Posterior vena cava (tissue), 2 donors: ENCODE results near the gene ATP6V0B. TPM values are rescaled to one million over a fixed set of nuclear protein-coding genes. Genes with fewer than 3 reads are reported as not detected.
A peak's percentile ranks its signal among the peaks of the same experiment; 100 is the strongest.

Experiments
- DNase-seq: peaks from one replicate; pipeline ENCODE4 v3.0.0-alpha.2; 2020; ENCODE audit warnings: low spot score
- intact Hi-C, 2 donors: fragments of 100-400 bp; cut with DNase I; formaldehyde crosslinking; loops; one replicate each; pipeline versions ENCODE4 v1.14.1 to v1.14.2; 2022 to 2023
- total RNA-seq, 2 donors: library from RNA; stranded (reverse); fragmentation: NEBNext Ultra II Directional; extraction: Animal tissue kit (Norgen Biotek cat#: 25700); gene quantifications; one replicate each; pipeline ENCODE4 v1.2.1, GENCODE V29; 2021
- donor health status: DM: yes; HTN: yes; CAD: no.
- donor health status: DM: yes; HTN: yes; CAD: no.

The ATP6V0B gene
- total RNA-seq, 2 donors from 2014 or later, result 69.4 to 77.4 TPM

- peak; percentile 71 for DNase-seq
- intact Hi-C loops, result no loop called here
These were observed 32.3 kb upstream of the ATP6V0B start for GRCh38 chr1:43942411-43942810.

GRCh38 chr1:43944860-43945259, 29.9 kb upstream of the ATP6V0B start:
- intact Hi-C loops, result no loop called here
- no peak for DNase-seq

- no peak for DNase-seq
- intact Hi-C loops, result no loop called here
These were observed 29.0 kb upstream of the ATP6V0B start for GRCh38 chr1:43945674-43946235.

- intact Hi-C loops, result no loop called here
- DNase-seq, result peak; percentile 99
These were observed 28.3 kb upstream of the ATP6V0B start, which contains the start of gene IPO13 for GRCh38 chr1:43946236-43947060. IPO13 (plus strand) TSS chr1:43946950; CDS start chr1:43947601, 651 bp downstream.

GRCh38 chr1:43947061-43947873, 27.5 kb upstream of the ATP6V0B start:
- DNase-seq, result no peak

GRCh38 chr1:43947874-43948437, 26.8 kb upstream of the ATP6V0B start:
- intact Hi-C loops, result no loop called here
- no peak for DNase-seq

More at GRCh38 chr1:43947061-43947873, 27.5 kb upstream of the ATP6V0B start:
- intact Hi-C loops, result no loop called here

- DNase-seq, result peak; percentile 50
- intact Hi-C loops, result loop anchor here in 1 of 2 donors (5.0 kb wide), 1 partner anchor 1687 kb away; no protein-coding TSS in a partner anchor
These were observed 25.1 kb upstream of the ATP6V0B start for GRCh38 chr1:43949678-43950077.

GRCh38 chr1:43951021-43951985, 23.5 kb upstream of the ATP6V0B start:
- intact Hi-C loops, result loop anchor here in 1 of 2 donors (5.0 kb wide), 1 partner anchor 1689 kb away; no protein-coding TSS in a partner anchor
- DNase-seq, result no peak

- DNase-seq, result peak; percentile 64
- intact Hi-C loops, result loop anchor here in 1 of 2 donors (5.0 kb wide), 1 partner anchor 1691 kb away; no protein-coding TSS in a partner anchor
These were observed 21.9 kb upstream of the ATP6V0B start for GRCh38 chr1:43952731-43953346.

GRCh38 chr1:43953361-43953760, 21.4 kb upstream of the ATP6V0B start:
- intact Hi-C loops, result loop anchor here in 1 of 2 donors (5.0 kb wide), 1 partner anchor 1691 kb away; no protein-coding TSS in a partner anchor
- DNase-seq, result no peak

- intact Hi-C loops, result loop anchor here in 1 of 2 donors (5.0 kb wide), 1 partner anchor 1692 kb away; no protein-coding TSS in a partner anchor
- DNase-seq, result no peak
These were observed 20.7 kb upstream of the ATP6V0B start for GRCh38 chr1:43954036-43954435.

- intact Hi-C loops, result no loop called here
- DNase-seq, result no peak
These were observed 18.5 kb upstream of the ATP6V0B start for GRCh38 chr1:43956234-43956633.

GRCh38 chr1:43957407-43958040, 17.2 kb upstream of the ATP6V0B start:
- intact Hi-C loops, result no loop called here
- DNase-seq, result peak; percentile 70

- intact Hi-C loops, result no loop called here
- no peak for DNase-seq
These were observed 16.2 kb upstream of the ATP6V0B start for GRCh38 chr1:43958351-43959255.

GRCh38 chr1:43960798-43961197, 14.0 kb upstream of the ATP6V0B start:
- no peak for DNase-seq
- intact Hi-C loops, result no loop called here

GRCh38 chr1:43961692-43962091, 13.1 kb upstream of the ATP6V0B start:
- DNase-seq, result no peak
- intact Hi-C loops, result no loop called here
